CD14-positive monocyte (primary cell): ENCODE measurements around the gene ATP8A1. TPM values are rescaled to one million over a fixed set of nuclear protein-coding genes. Genes with fewer than 3 reads are reported as not detected.

Experiments
- DNase-seq, 3 donors: peaks; one replicate each; pipeline ENCODE4 v3.0.0-alpha.2; 2011 to 2022
- H2AFZ ChIP-seq: 2 replicates; pipeline ENCODE4 v1.6.0; 2012; ENCODE audit warnings: mild to moderate bottlenecking, low read depth, low read length, inconsistent platforms; ENCODE audit not compliant: insufficient read depth, poor library complexity, severe bottlenecking
- H3K27ac ChIP-seq, 2 donors: 1 replicate in 1 of 2; 2 replicates in 1 of 2; pipeline ENCODE4 v1.5.1; 2012 to 2013; ENCODE audit warnings: low read length in 2 of 2, control low read depth in 1 of 2, inconsistent platforms in 1 of 2, low read depth in 1 of 2, mild to moderate bottlenecking in 1 of 2
- H3K27me3 ChIP-seq, 2 donors: one replicate each; pipeline versions ENCODE4 v1.6.0 to v1.6.1; 2011 to 2013; ENCODE audit warnings: low read length in 2 of 2; ENCODE audit not compliant: control insufficient read depth in 2 of 2, insufficient read depth in 2 of 2
- H3K36me3 ChIP-seq, 2 donors: replicated peaks in 1 of 2; 1 replicate in 1 of 2; 2 replicates in 1 of 2; pipeline versions ENCODE4 v1.5.1 to v1.6.1; 2012 to 2013; ENCODE audit warnings: low read length in 2 of 2, control low read depth in 1 of 2, inconsistent platforms in 1 of 2, mild to moderate bottlenecking in 1 of 2; ENCODE audit not compliant: insufficient read depth in 2 of 2, control insufficient read depth in 1 of 2
- H3K4me1 ChIP-seq, 2 donors: 1 replicate in 1 of 2; 2 replicates in 1 of 2; pipeline versions ENCODE4 v1.5.1 to v1.6.1; 2012 to 2013; ENCODE audit warnings: low read length in 2 of 2, control low read depth in 1 of 2, inconsistent platforms in 1 of 2, mild to moderate bottlenecking in 1 of 2, moderate library complexity in 1 of 2; ENCODE audit not compliant: insufficient read depth in 2 of 2, control insufficient read depth in 1 of 2
- H3K4me2 ChIP-seq: replicated peaks from 2 replicates; pipeline ENCODE3; 2012; ENCODE audit warnings: low read length, moderate library complexity, mild to moderate bottlenecking; ENCODE audit not compliant: poor library complexity, severe bottlenecking; ENCODE audit errors: extremely low read depth
- H3K4me3 ChIP-seq, 3 experiments: fragments of 200-600 bp in 1 of 3; sonication (generic) in 1 of 3; replicated peaks in 1 of 3; 1 replicate in 2 of 3; 2 replicates in 1 of 3; pipeline ENCODE4 v1.5.1; 2011 to 2013; ENCODE audit warnings: low read length in 3 of 3, mild to moderate bottlenecking in 3 of 3, control low read depth in 2 of 3, low read depth in 2 of 3, inconsistent platforms in 1 of 3, moderate library complexity in 1 of 3
- H3K79me2 ChIP-seq: 2 replicates; pipeline ENCODE4 v1.6.0; 2012; ENCODE audit warnings: mild to moderate bottlenecking, control low read depth, inconsistent platforms, low read length, moderate library complexity; ENCODE audit not compliant: insufficient read depth
- H3K9ac ChIP-seq: 2 replicates; pipeline ENCODE4 v1.6.0; 2017; ENCODE audit warnings: low read length, mild to moderate bottlenecking; ENCODE audit not compliant: insufficient read depth, poor library complexity, severe bottlenecking
- H3K9me3 ChIP-seq, 2 donors: replicated peaks in 1 of 2; 1 replicate in 1 of 2; 2 replicates in 1 of 2; pipeline versions ENCODE4 v1.5.1 to v1.6.1; 2012 to 2013; ENCODE audit warnings: low read length in 2 of 2, control low read depth in 1 of 2; ENCODE audit not compliant: control insufficient read depth in 1 of 2, insufficient read depth in 1 of 2
- H4K20me1 ChIP-seq: 2 replicates; pipeline ENCODE4 v1.6.0; 2012; ENCODE audit warnings: mild to moderate bottlenecking, low read length, control low read depth, moderate library complexity; ENCODE audit not compliant: insufficient read depth
- H3K27ac Mint-ChIP-seq, 7 donors: one replicate each; pipeline ENCODE4 v1.8.0; 2020; ENCODE audit warnings: mild to moderate bottlenecking in 7 of 7, mixed read lengths in 7 of 7, moderate library complexity in 6 of 7, inconsistent platforms in 2 of 7
- H3K27me3 Mint-ChIP-seq, 3 donors: one replicate each; pipeline ENCODE4 v1.8.0; 2021 to 2022; ENCODE audit warnings: low read depth in 3 of 3, mild to moderate bottlenecking in 3 of 3, mixed read lengths in 3 of 3, moderate library complexity in 3 of 3, inconsistent platforms in 1 of 3
- H3K36me3 Mint-ChIP-seq, 2 donors: one replicate each; pipeline ENCODE4 v1.8.0; 2020; ENCODE audit warnings: mixed read lengths in 2 of 2, inconsistent platforms in 1 of 2, mild to moderate bottlenecking in 1 of 2
- H3K4me1 Mint-ChIP-seq: one replicate; pipeline ENCODE4 v1.8.0; 2020; ENCODE audit warnings: mild to moderate bottlenecking, mixed read lengths
- H3K4me3 Mint-ChIP-seq, 2 donors: one replicate each; pipeline ENCODE4 v1.8.0; 2020; ENCODE audit warnings: mild to moderate bottlenecking in 2 of 2, mixed read lengths in 2 of 2, moderate library complexity in 1 of 2
- H3K9me3 Mint-ChIP-seq, 7 donors: one replicate each; pipeline ENCODE4 v1.8.0; 2020 to 2022; ENCODE audit warnings: mixed read lengths in 7 of 7, mild to moderate bottlenecking in 6 of 7, moderate library complexity in 6 of 7, inconsistent platforms in 2 of 7
- CTCF ChIP-seq: fragments of 200-600 bp; IDR thresholded peaks from one replicate; pipeline ENCODE4 v1.8.0; 2022; ENCODE audit warnings: antibody characterized with exemption, mild to moderate bottlenecking
- WGBS: methylation state at CpG from one replicate; pipeline ENCODE4 v1.1.5; 2013; ENCODE audit warnings: missing lambda C conversion rate; ENCODE audit not compliant: insufficient coverage; 5-methylcytosine and 5-hydroxymethylcytosine counted together
- intact Hi-C, 2 donors: fragments of 100-400 bp; cut with micrococcal nuclease; formaldehyde crosslinking; loops; one replicate each; pipeline versions ENCODE4 v1.15.0 to v1.15.1; 2023
- polyA plus RNA-seq, 3 donors: library from polyadenylated mRNA; depleted of rRNA in 1 of 3; unstranded in 2 of 3; stranded (reverse) in 1 of 3; fragments of 300-500 nt in 2 of 3; fragments of >200 nt in 1 of 3; fragmentation: Illumina TruSeq in 2 of 3; gene quantifications; 1 replicate in 2 of 3; 2 replicates in 1 of 3; pipeline ENCODE4 v1.2.3, GENCODE V29; 2012 to 2021

The ATP8A1 gene
- polyA plus RNA-seq, 3 donors = 2.2 to 10.8 (median 3.2) TPM

GRCh38 chr4:42560467-42560861 is 96.4 kb downstream of the ATP8A1 start:
- Mint-ChIP-seq H3K27ac (no peak overlapping the region), H3K27me3 (no peaks in the 10 kb centered on the region), H3K4me1 (no peaks in the 10 kb centered on the region), H3K4me3 (no peak overlapping the region), H3K36me3 (peaks cover 6 to 14% of the 10 kb centered on the region in 2 donors), H3K9me3 (peaks cover 0 to 2% (median 0%) of the 10 kb centered on the region in 7 donors)
- Histone ChIP-seq H3K36me3 (no peaks in the 10 kb centered on the region), H3K4me3 (no peak overlapping the region), H3K4me1 (no peaks in the 10 kb centered on the region), H3K9me3 (no peaks in the 10 kb centered on the region), H3K27ac (no peak overlapping the region), H4K20me1 (no peaks in the 10 kb centered on the region), H3K9ac (no peak overlapping the region), H3K79me2 (no peaks in the 10 kb centered on the region), H3K4me2 (no peak overlapping the region), H2AFZ (no peak overlapping the region), H3K27me3 (no peaks in the 10 kb centered on the region)
- WGBS = no CpG with 5 or more reads among the region's 3 CpGs
- no peak for TF ChIP-seq CTCF
- no peak for DNase-seq
- intact Hi-C loops = loop anchor here (5.0 kb wide), 1 partner anchor 307 kb away; no protein-coding TSS in a partner anchor

- H3K27me3 Mint-ChIP-seq = no peaks in the 10 kb centered on the region
- H3K4me2 ChIP-seq = no peak overlapping the region
- H3K27ac ChIP-seq = no peak overlapping the region
- H3K27ac Mint-ChIP-seq = no peak overlapping the region
- intact Hi-C loops = no loop called here
- no peak for DNase-seq
- H3K4me1 ChIP-seq = no peaks in the 10 kb centered on the region
- no peaks in the 10 kb centered on the region for H3K79me2 ChIP-seq
- no peaks in the 10 kb centered on the region for H4K20me1 ChIP-seq
- H3K27me3 ChIP-seq = no peaks in the 10 kb centered on the region
- H3K4me3 ChIP-seq = no peak overlapping the region
- WGBS = no CpG with 5 or more reads among the region's 1 CpG
- H3K36me3 ChIP-seq = no peaks in the 10 kb centered on the region
- H3K9me3 ChIP-seq = no peaks in the 10 kb centered on the region
- no peaks in the 10 kb centered on the region for H3K4me1 Mint-ChIP-seq
- no peak overlapping the region for H3K4me3 Mint-ChIP-seq
- no peak overlapping the region for H2AFZ ChIP-seq
- no peaks in the 10 kb centered on the region for H3K9me3 Mint-ChIP-seq
- H3K9ac ChIP-seq = no peak overlapping the region
- peaks cover 12 to 24% of the 10 kb centered on the region in 2 donors for H3K36me3 Mint-ChIP-seq
- TF ChIP-seq CTCF = no peak
Measured at GRCh38 chr4:42558156-42558555, 98.7 kb downstream of the ATP8A1 start.
